IgD-negative memory B cell (primary cell): ENCODE measurements around the gene TRPM1. TPM values are rescaled to one million over a fixed set of nuclear protein-coding genes. Genes with fewer than 3 reads are reported as not detected.

ENCODE experiments used
- H3K27ac Mint-ChIP-seq, 3 donors: one replicate each; pipeline ENCODE4 v1.8.0; 2020 to 2022; ENCODE audit warnings: mild to moderate bottlenecking in 3 of 3, mixed read lengths in 3 of 3, moderate library complexity in 1 of 3
- H3K27me3 Mint-ChIP-seq: one replicate; pipeline ENCODE4 v1.8.0; 2021; ENCODE audit warnings: mixed read lengths
- H3K36me3 Mint-ChIP-seq: one replicate; pipeline ENCODE4 v1.8.0; 2020; ENCODE audit warnings: mild to moderate bottlenecking, mixed read lengths
- H3K4me1 Mint-ChIP-seq, 3 donors: one replicate each; pipeline ENCODE4 v1.8.0; 2020 to 2022; ENCODE audit warnings: mixed read lengths in 3 of 3, mild to moderate bottlenecking in 1 of 3
- H3K4me3 Mint-ChIP-seq, 4 donors: one replicate each; pipeline ENCODE4 v1.8.0; 2020 to 2022; ENCODE audit warnings: mild to moderate bottlenecking in 4 of 4, mixed read lengths in 4 of 4, moderate library complexity in 3 of 4
- H3K9me3 Mint-ChIP-seq, 3 donors: one replicate each; pipeline ENCODE4 v1.8.0; 2020 to 2021; ENCODE audit warnings: mixed read lengths in 3 of 3, mild to moderate bottlenecking in 1 of 3
- polyA plus RNA-seq: library from polyadenylated mRNA; unstranded; fragments of 300-500 nt; fragmentation: Illumina TruSeq; gene quantifications from one replicate; pipeline ENCODE4 v1.2.3, GENCODE V29; 2021

The TRPM1 gene
- polyA plus RNA-seq = not detected

- Mint-ChIP-seq H3K9me3 (no peaks in the 10 kb centered on the region), H3K36me3 (no peaks in the 10 kb centered on the region), H3K27me3 (no peaks in the 10 kb centered on the region), H3K27ac (no peak within 1 kb of the TSS), H3K4me1 (peaks cover 18 to 30% (median 25%) of the 10 kb centered on the region in 3 donors), H3K4me3 (peak within 1 kb of the TSS in 1 of 4 donors; percentile 45)
Measured at GRCh38 chr15:31101262-31102038, at the start of gene TRPM1. Gene TRPM1 (minus strand): TSS chr15:31101725. CDS start chr15:31081355, 20,370 bp downstream.

DNA sequence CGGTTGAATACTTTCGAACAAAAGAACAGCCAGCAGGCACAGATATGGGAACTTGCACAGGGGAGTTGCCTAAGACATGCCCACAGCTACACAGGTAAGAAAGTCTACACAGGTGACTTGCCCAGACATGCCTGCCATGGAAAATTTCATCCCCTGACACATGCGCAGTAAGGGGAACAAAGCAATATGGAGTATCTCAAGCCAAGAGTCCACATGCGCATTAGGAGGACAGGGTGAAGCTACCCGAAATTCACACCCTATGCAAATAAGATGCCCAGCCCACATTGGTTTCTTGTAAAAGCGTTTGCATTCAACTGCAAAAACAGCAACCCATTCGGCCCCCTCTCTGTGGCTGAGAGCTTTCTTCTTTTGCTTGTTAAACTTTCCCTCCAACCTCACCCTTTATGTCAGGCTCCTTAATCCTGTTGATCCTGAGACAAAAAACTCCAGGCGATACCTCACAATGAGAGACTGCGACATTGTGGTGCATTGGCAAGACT lies 49.3 kb upstream of the TRPM1 start:
- Mint-ChIP-seq H3K36me3 (peaks cover 2% of the 10 kb centered on the region), H3K27ac (no peak overlapping the region), H3K27me3 (peaks cover 10% of the 10 kb centered on the region), H3K9me3 (peaks cover 0 to 1% (median 0%) of the 10 kb centered on the region in 3 donors), H3K4me3 (no peak overlapping the region), H3K4me1 (no peaks in the 10 kb centered on the region)

GRCh38 chr15:31149987-31150386 lies 48.5 kb upstream of the TRPM1 start:
- Mint-ChIP-seq H3K27me3 (peaks cover 8% of the 10 kb centered on the region), H3K4me1 (no peaks in the 10 kb centered on the region), H3K4me3 (no peak overlapping the region), H3K27ac (no peak overlapping the region), H3K9me3 (peaks cover 0 to 2% (median 1%) of the 10 kb centered on the region in 3 donors), H3K36me3 (peaks cover 2% of the 10 kb centered on the region)

DNA sequence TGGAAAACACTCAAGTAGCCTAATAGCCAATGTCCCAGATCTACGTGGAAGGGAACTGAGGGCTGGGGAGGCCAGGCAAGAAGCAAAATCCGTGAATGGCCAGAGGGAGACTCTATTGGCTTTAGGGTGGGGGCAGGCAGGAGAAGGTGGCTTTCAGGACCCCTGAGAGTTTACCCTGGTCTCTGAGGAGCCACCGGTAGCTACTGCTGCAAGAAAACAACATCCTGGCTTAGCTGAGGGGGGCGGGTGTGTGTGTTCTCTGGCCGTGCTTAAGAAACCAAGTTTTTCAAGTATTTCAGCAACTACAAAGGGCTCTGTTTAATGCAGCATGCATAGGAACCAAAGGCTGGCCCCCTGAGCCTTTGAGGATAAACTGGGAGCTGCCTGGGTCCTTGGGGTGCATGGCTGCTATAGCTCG lies 47.6 kb upstream of the TRPM1 start:
- H3K36me3 Mint-ChIP-seq = peaks cover 2% of the 10 kb centered on the region
- no peak overlapping the region for H3K27ac Mint-ChIP-seq

GRCh38 chr15:31148297-31149087 lies 47.0 kb upstream of the TRPM1 start:
- Mint-ChIP-seq H3K36me3 (peaks cover 2% of the 10 kb centered on the region), H3K27ac (no peak overlapping the region), H3K4me1 (no peaks in the 10 kb centered on the region), H3K4me3 (no peak overlapping the region), H3K27me3 (peaks cover 7% of the 10 kb centered on the region), H3K9me3 (peaks cover 0 to 2% (median 0%) of the 10 kb centered on the region in 3 donors)

More for the DNA sequence above, 47.6 kb upstream of the TRPM1 start:
- peaks cover 0 to 2% (median 1%) of the 10 kb centered on the region in 3 donors for H3K9me3 Mint-ChIP-seq
- H3K4me1 Mint-ChIP-seq = no peaks in the 10 kb centered on the region
- peaks cover 8% of the 10 kb centered on the region for H3K27me3 Mint-ChIP-seq
- H3K4me3 Mint-ChIP-seq = no peak overlapping the region

GRCh38 chr15:31147944-31148296 lies 46.4 kb upstream of the TRPM1 start:
- Mint-ChIP-seq H3K36me3 (peaks cover 2% of the 10 kb centered on the region), H3K4me3 (no peak overlapping the region), H3K27ac (no peak overlapping the region)

GRCh38 chr15:31147456-31147855 lies 45.9 kb upstream of the TRPM1 start:
- H3K9me3 Mint-ChIP-seq = peaks cover 0 to 2% (median 0%) of the 10 kb centered on the region in 3 donors
- no peaks in the 10 kb centered on the region for H3K4me1 Mint-ChIP-seq
- peaks cover 5% of the 10 kb centered on the region for H3K27me3 Mint-ChIP-seq
- H3K4me3 Mint-ChIP-seq = no peak overlapping the region
- H3K27ac Mint-ChIP-seq = no peak overlapping the region
- H3K36me3 Mint-ChIP-seq = peaks cover 2% of the 10 kb centered on the region

More at GRCh38 chr15:31147944-31148296, 46.4 kb upstream of the TRPM1 start:
- Mint-ChIP-seq H3K9me3 (peaks cover 0 to 2% (median 0%) of the 10 kb centered on the region in 3 donors), H3K27me3 (peaks cover 7% of the 10 kb centered on the region), H3K4me1 (no peaks in the 10 kb centered on the region)

- Mint-ChIP-seq H3K36me3 (peaks cover 2% of the 10 kb centered on the region), H3K4me3 (peak overlapping the region in 1 of 4 donors; percentile 33)
Measured at GRCh38 chr15:31145271-31145911, 43.9 kb upstream of the TRPM1 start.

GRCh38 chr15:31141792-31142191 lies 40.3 kb upstream of the TRPM1 start:
- no peaks in the 10 kb centered on the region for H3K4me1 Mint-ChIP-seq
- H3K27me3 Mint-ChIP-seq = no peaks in the 10 kb centered on the region
- H3K27ac Mint-ChIP-seq = no peak overlapping the region
- no peak overlapping the region for H3K4me3 Mint-ChIP-seq
- H3K9me3 Mint-ChIP-seq = peaks cover 0 to 2% (median 0%) of the 10 kb centered on the region in 3 donors
- H3K36me3 Mint-ChIP-seq = peaks cover 2% of the 10 kb centered on the region

More at GRCh38 chr15:31145271-31145911, 43.9 kb upstream of the TRPM1 start:
- peaks cover 0 to 2% (median 0%) of the 10 kb centered on the region in 3 donors for H3K9me3 Mint-ChIP-seq
- no peaks in the 10 kb centered on the region for H3K4me1 Mint-ChIP-seq
- peaks cover 1% of the 10 kb centered on the region for H3K27me3 Mint-ChIP-seq
- H3K27ac Mint-ChIP-seq = no peak overlapping the region

GRCh38 chr15:31136607-31137328 lies 35.2 kb upstream of the TRPM1 start:
- Mint-ChIP-seq H3K27me3 (no peaks in the 10 kb centered on the region), H3K4me1 (peaks cover 0 to 2% (median 0%) of the 10 kb centered on the region in 3 donors), H3K36me3 (peaks cover 2% of the 10 kb centered on the region), H3K27ac (no peak overlapping the region), H3K4me3 (no peak overlapping the region), H3K9me3 (no peaks in the 10 kb centered on the region)

GRCh38 chr15:31136016-31136415 lies 34.5 kb upstream of the TRPM1 start:
- Mint-ChIP-seq H3K27ac (no peak overlapping the region), H3K4me1 (peaks cover 0 to 4% (median 0%) of the 10 kb centered on the region in 3 donors), H3K27me3 (peaks cover 1% of the 10 kb centered on the region), H3K4me3 (no peak overlapping the region), H3K9me3 (no peaks in the 10 kb centered on the region), H3K36me3 (peaks cover 2% of the 10 kb centered on the region)

GRCh38 chr15:31135523-31135922 lies 34.0 kb upstream of the TRPM1 start:
- Mint-ChIP-seq H3K36me3 (peaks cover 1% of the 10 kb centered on the region), H3K27ac (no peak overlapping the region), H3K4me3 (no peak overlapping the region), H3K4me1 (peaks cover 0 to 4% (median 0%) of the 10 kb centered on the region in 3 donors), H3K9me3 (no peaks in the 10 kb centered on the region), H3K27me3 (peaks cover 1% of the 10 kb centered on the region)

DNA sequence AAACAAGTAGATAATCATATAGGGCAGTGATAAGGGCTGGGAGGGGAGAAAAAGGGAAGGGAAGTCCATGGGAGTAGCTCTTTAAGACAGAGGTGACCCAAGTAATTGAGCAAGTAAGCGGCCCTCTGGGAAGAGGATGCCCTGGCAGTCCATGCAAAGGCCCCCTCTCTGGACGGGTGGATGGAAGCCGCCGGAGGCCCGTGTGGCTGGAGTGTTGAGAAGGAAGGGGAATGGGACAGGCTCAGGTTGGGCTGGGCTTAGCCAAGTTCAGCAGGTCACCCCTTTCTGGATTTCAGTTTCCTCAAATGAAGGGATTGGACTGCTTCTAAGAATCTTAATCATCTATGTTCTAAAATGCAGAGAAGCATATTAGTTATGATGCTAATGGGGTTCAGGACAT lies 32.4 kb upstream of the TRPM1 start:
- H3K36me3 Mint-ChIP-seq = no peaks in the 10 kb centered on the region
- no peak overlapping the region for H3K4me3 Mint-ChIP-seq
- H3K27me3 Mint-ChIP-seq = peaks cover 6% of the 10 kb centered on the region
- H3K4me1 Mint-ChIP-seq = peaks cover 8 to 11% (median 9%) of the 10 kb centered on the region in 3 donors
- H3K9me3 Mint-ChIP-seq = no peaks in the 10 kb centered on the region
- no peak overlapping the region for H3K27ac Mint-ChIP-seq

DNA sequence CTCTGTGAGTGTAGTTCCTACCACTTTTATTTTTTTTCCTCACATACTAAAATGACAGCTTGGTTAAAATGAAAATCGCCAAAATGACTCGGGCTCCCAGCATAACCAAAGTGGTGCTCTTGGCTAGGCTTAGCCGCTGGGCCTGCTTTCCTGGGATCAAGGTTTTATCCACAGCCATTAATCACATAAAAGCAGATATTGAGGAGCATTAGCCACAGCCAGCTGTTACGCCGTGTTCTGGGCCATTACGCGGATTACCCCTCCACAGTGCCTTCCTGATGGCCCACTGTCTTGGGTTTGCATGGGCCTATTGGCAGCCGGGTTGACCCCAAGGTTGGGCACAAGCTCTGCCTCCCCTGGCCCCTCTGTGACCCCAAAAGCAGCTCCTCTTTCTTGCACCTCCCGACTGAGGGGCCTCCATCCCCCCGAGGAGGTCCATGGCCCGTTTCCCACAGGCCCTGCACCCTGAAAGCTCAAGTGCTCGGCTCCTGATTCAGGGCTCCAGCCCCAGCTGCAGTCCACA lies 30.4 kb upstream of the TRPM1 start:
- peaks cover 6% of the 10 kb centered on the region for H3K27me3 Mint-ChIP-seq
- no peak overlapping the region for H3K27ac Mint-ChIP-seq
- no peaks in the 10 kb centered on the region for H3K36me3 Mint-ChIP-seq
- H3K9me3 Mint-ChIP-seq = no peaks in the 10 kb centered on the region
- H3K4me3 Mint-ChIP-seq = no peak overlapping the region
- H3K4me1 Mint-ChIP-seq = peaks cover 10 to 13% (median 12%) of the 10 kb centered on the region in 3 donors
